B cell (primary cell): ENCODE measurements around the gene PNPLA6. TPM values are rescaled to one million over a fixed set of nuclear protein-coding genes. Genes with fewer than 3 reads are reported as not detected.

Source experiments
- ATAC-seq: fragments of 200-7000 bp; cut with Tn5 transposase; one replicate; pipeline ENCODE4 v1.10.0; 2021; ENCODE audit warnings: low read depth, mild to moderate bottlenecking, moderate number of reproducible peaks, moderate library complexity
- CTCF ChIA-PET: fragments of 350-600 bp; sonication (Branson Sonifier 250); formaldehyde crosslinking; loops from one replicate; lab custom pipeline; 2021; ENCODE audit warnings: antibody characterized with exemption, inconsistent platforms; lab: Charles Lee
- POLR2A ChIA-PET: fragments of 350-600 bp; sonication (Branson Sonifier 250); formaldehyde crosslinking; loops from one replicate; lab custom pipeline; 2021; ENCODE audit warnings: antibody characterized with exemption; lab: Charles Lee
- DNase-seq: peaks from one replicate; pipeline ENCODE4 v3.0.0; 2013
- H2AFZ ChIP-seq: 2 replicates; pipeline ENCODE4 v1.6.1; 2012; ENCODE audit warnings: mild to moderate bottlenecking, low read depth, low read length; ENCODE audit not compliant: insufficient read depth, poor library complexity, severe bottlenecking
- H3K27ac ChIP-seq, 2 donors: 1 replicate in 1 of 2; 2 replicates in 1 of 2; pipeline ENCODE4 v1.5.1; 2012 to 2013; ENCODE audit warnings: low read length in 2 of 2, mild to moderate bottlenecking in 2 of 2, moderate library complexity in 1 of 2
- H3K27me3 ChIP-seq, 4 experiments: fragments of 200-600 bp in 1 of 4; sonication (generic) in 1 of 4; replicated peaks in 1 of 4; 1 replicate in 2 of 4; 2 replicates in 2 of 4; pipeline versions ENCODE4 v1.6.1 to v1.7.0; 2013 to 2016; ENCODE audit warnings: low read length in 3 of 4, mild to moderate bottlenecking in 2 of 4, mixed read lengths in 1 of 4, moderate library complexity in 1 of 4; ENCODE audit not compliant: insufficient read depth in 4 of 4, control insufficient read depth in 3 of 4; ENCODE audit errors: control extremely low read depth in 1 of 4
- H3K36me3 ChIP-seq, 2 experiments: replicated peaks in 1 of 2; 1 replicate in 1 of 2; 2 replicates in 1 of 2; pipeline versions ENCODE4 v1.6.1 to v1.7.1; 2013; ENCODE audit warnings: low read length in 1 of 2; ENCODE audit not compliant: insufficient read depth in 2 of 2, control insufficient read depth in 1 of 2; ENCODE audit errors: control extremely low read depth in 1 of 2, extremely low read depth in 1 of 2
- H3K4me1 ChIP-seq, 2 donors: fragments of 200-600 bp in 1 of 2; sonication (generic) in 1 of 2; 1 replicate in 1 of 2; 2 replicates in 1 of 2; pipeline versions ENCODE4 v1.5.1 to v1.6.1; 2013 to 2017; ENCODE audit warnings: low read length in 2 of 2; ENCODE audit not compliant: control insufficient read depth in 2 of 2, insufficient read depth in 2 of 2
- H3K4me2 ChIP-seq: replicated peaks from 2 replicates; pipeline ENCODE3; 2012; ENCODE audit warnings: mild to moderate bottlenecking, low read depth, low read length; ENCODE audit not compliant: poor library complexity, severe bottlenecking
- H3K4me3 ChIP-seq, 5 experiments: fragments of 200-600 bp in 1 of 5; sonication (generic) in 1 of 5; 1 replicate in 3 of 5; 2 replicates in 2 of 5; pipeline versions ENCODE4 v1.5.1 to v1.7.0; 2011 to 2016; ENCODE audit warnings: low read length in 4 of 5, mild to moderate bottlenecking in 4 of 5, low read depth in 2 of 5, control low read depth in 1 of 5, moderate library complexity in 1 of 5; ENCODE audit not compliant: insufficient read depth in 1 of 5; ENCODE audit errors: control extremely low read depth in 1 of 5, extremely low read depth in 1 of 5
- H3K79me2 ChIP-seq: fragments of 200-600 bp; sonication (generic); one replicate; pipeline ENCODE4 v1.6.0; 2016; ENCODE audit warnings: low read length; ENCODE audit not compliant: control insufficient read depth, insufficient read depth
- H3K9ac ChIP-seq: fragments of 200-600 bp; sonication (generic); 2 replicates; pipeline ENCODE4 v1.6.1; 2017; ENCODE audit warnings: mild to moderate bottlenecking, low read length, moderate library complexity
- H3K9me3 ChIP-seq, 3 donors: one replicate each; pipeline versions ENCODE4 v1.6.1 to v1.7.1; 2013; ENCODE audit warnings: low read length in 2 of 3; ENCODE audit not compliant: control insufficient read depth in 2 of 3, insufficient read depth in 1 of 3; ENCODE audit errors: control extremely low read depth in 1 of 3
- H4K20me1 ChIP-seq: 2 replicates; pipeline ENCODE4 v1.6.0; 2012; ENCODE audit warnings: mild to moderate bottlenecking, low read length; ENCODE audit not compliant: insufficient read depth, control insufficient read depth, poor library complexity, severe bottlenecking
- H3K27ac Mint-ChIP-seq: one replicate; pipeline ENCODE4 v1.8.0; 2021; ENCODE audit warnings: mixed read lengths
- H3K27me3 Mint-ChIP-seq: one replicate; pipeline ENCODE4 v1.8.0; 2021; ENCODE audit warnings: mixed read lengths
- H3K4me1 Mint-ChIP-seq: one replicate; pipeline ENCODE4 v1.8.0; 2021; ENCODE audit warnings: mixed read lengths
- H3K4me3 Mint-ChIP-seq: one replicate; pipeline ENCODE4 v1.8.0; 2021; ENCODE audit warnings: mixed read lengths
- H3K9me3 Mint-ChIP-seq: one replicate; pipeline ENCODE4 v1.8.0; 2022; ENCODE audit warnings: mixed read lengths; ENCODE audit not compliant: insufficient read depth
- EZH2 ChIP-seq: IDR thresholded peaks from 2 replicates; pipeline ENCODE4 v1.6.1; 2012; ENCODE audit warnings: borderline replicate concordance, low read depth, mild to moderate bottlenecking, moderate library complexity, low read length; ENCODE audit not compliant: insufficient read depth, poor library complexity, severe bottlenecking
- WGBS: methylation state at CpG from one replicate; pipeline ENCODE4 v1.1.5; 2013; ENCODE audit warnings: missing lambda C conversion rate; ENCODE audit not compliant: insufficient coverage; 5-methylcytosine and 5-hydroxymethylcytosine counted together
- intact Hi-C: fragments of 100-400 bp; cut with micrococcal nuclease; formaldehyde crosslinking; loops from one replicate; pipeline ENCODE4 v1.10.0; 2022
- polyA plus RNA-seq: library from polyadenylated mRNA; depleted of rRNA; stranded (reverse); fragments of >200 nt; gene quantifications from 2 replicates; pipeline ENCODE4 v1.2.3, GENCODE V29; 2012
- total RNA-seq, 2 donors: library from RNA; stranded (reverse); fragments of 120-200 nt in 1 of 2; gene quantifications; 1 replicate in 1 of 2; 2 replicates in 1 of 2; pipeline versions ENCODE4 v1.2.3 to v1.2.4, GENCODE V29; 2013 to 2022
- TF ChIP-seq, protein P1 (sequence below): fragments of 200-600 bp; IDR thresholded peaks from one replicate; pipeline ENCODE4 v1.8.0; 2022; ENCODE audit warnings: antibody characterized with exemption, mild to moderate bottlenecking

PNPLA6 gene
- total and polyA plus RNA-seq, 2 donors (not counting 1 experiment from before 2014, with no cell fraction given) = 102 to 149 TPM

DNA sequence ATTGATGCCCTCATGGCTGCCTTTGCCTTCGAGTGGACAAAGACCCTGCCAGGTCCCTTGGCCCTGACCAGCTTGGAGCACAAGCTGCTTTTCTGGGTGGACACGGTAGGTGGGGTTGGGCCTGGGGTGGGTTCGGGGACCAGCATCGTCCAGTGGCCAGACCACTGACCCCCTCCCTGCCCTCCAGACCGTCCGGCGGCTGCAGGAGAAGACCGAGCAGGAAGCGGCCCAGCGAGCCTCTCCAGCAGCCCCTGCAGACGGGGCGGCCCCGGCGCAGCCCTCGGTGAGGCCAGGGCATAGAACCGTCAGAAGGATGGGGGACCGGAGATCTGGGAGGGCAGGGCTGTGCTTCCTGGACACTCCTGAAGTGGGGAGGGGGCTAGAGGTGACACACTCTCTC is 70.8 kb downstream of the PNPLA6 start:
- Mint-ChIP-seq H3K27ac (no peak overlapping the region), H3K9me3 (no peaks in the 10 kb centered on the region), H3K4me3 (no peak overlapping the region), H3K4me1 (no peaks in the 10 kb centered on the region), H3K27me3 (peaks cover 14% of the 10 kb centered on the region)
- WGBS = 97% methylated on average over 16 of the region's 17 CpGs
- Histone ChIP-seq H3K36me3 (no peaks in the 10 kb centered on the region), H3K9me3 (peaks cover 0 to 9% (median 0%) of the 10 kb centered on the region in 3 donors), H4K20me1 (no peaks in the 10 kb centered on the region), H3K27ac (no peak overlapping the region), H3K4me1 (no peaks in the 10 kb centered on the region), H3K9ac (no peak overlapping the region), H3K79me2 (no peaks in the 10 kb centered on the region), H3K27me3 (peaks cover 0 to 23% (median 0%) of the 10 kb centered on the region in 4 experiments), H2AFZ (no peak overlapping the region), H3K4me2 (no peak overlapping the region), H3K4me3 (no peak overlapping the region)
- ChIA-PET CTCF (no interaction called here), POLR2A (interaction anchor here (0.5 to 0.7 kb wide), 2 partner anchors 466 to 1290 kb away, joined by 3 to 5 read pairs; no protein-coding TSS in a partner anchor)
- DNase-seq (peak; percentile 16), ATAC-seq (no peak)
- intact Hi-C loops = no loop called here
- TF ChIP-seq, protein P1, sequence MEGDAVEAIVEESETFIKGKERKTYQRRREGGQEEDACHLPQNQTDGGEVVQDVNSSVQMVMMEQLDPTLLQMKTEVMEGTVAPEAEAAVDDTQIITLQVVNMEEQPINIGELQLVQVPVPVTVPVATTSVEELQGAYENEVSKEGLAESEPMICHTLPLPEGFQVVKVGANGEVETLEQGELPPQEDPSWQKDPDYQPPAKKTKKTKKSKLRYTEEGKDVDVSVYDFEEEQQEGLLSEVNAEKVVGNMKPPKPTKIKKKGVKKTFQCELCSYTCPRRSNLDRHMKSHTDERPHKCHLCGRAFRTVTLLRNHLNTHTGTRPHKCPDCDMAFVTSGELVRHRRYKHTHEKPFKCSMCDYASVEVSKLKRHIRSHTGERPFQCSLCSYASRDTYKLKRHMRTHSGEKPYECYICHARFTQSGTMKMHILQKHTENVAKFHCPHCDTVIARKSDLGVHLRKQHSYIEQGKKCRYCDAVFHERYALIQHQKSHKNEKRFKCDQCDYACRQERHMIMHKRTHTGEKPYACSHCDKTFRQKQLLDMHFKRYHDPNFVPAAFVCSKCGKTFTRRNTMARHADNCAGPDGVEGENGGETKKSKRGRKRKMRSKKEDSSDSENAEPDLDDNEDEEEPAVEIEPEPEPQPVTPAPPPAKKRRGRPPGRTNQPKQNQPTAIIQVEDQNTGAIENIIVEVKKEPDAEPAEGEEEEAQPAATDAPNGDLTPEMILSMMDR = no peak

DNA sequence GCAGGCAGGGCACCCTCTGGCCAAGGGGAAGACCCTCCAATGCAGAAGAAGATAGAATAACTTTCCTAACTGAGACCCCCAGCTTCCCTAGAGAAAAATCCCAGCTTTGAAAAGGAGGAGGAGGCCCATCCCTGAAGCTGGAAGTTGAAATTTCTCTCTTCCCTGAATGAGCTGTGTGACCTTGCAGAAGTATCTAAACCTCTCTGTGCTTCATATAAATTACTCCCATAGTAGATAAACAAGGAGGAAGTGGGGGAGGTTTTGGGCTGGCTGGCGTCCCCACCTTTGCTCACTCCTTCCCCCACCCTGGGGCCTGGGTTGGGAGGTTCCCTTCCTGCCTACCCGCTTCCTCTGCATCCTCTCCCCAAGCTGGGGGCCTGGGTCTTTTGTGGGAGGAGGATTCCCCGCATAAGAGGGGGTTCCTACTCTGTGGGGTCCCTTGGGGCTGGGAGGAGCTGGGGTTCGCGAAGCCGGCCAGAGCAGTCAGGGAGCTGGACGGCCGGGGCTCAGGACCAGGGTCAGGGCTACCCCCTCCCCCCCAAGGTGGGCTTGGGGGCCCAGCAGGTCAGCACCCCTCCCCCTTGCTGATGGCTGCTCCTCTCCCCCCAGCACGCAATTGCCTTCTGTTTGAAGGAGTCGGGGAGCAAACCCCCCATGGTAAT is 71.8 kb downstream of the PNPLA6 start:
- Mint-ChIP-seq H3K27me3 (peaks cover 9% of the 10 kb centered on the region), H3K4me3 (no peak overlapping the region), H3K4me1 (no peaks in the 10 kb centered on the region), H3K27ac (no peak overlapping the region), H3K9me3 (no peaks in the 10 kb centered on the region)
- Histone ChIP-seq H3K4me3 (no peak overlapping the region), H3K27ac (no peak overlapping the region), H4K20me1 (no peaks in the 10 kb centered on the region), H3K79me2 (no peaks in the 10 kb centered on the region), H2AFZ (no peak overlapping the region), H3K9me3 (peaks cover 0 to 12% (median 0%) of the 10 kb centered on the region in 3 donors), H3K4me1 (no peaks in the 10 kb centered on the region), H3K36me3 (no peaks in the 10 kb centered on the region), H3K4me2 (no peak overlapping the region), H3K9ac (no peak overlapping the region), H3K27me3 (peaks cover 0 to 23% (median 0%) of the 10 kb centered on the region in 4 experiments)
- ChIA-PET CTCF (no interaction called here), POLR2A (no interaction called here)
- ATAC-seq = no peak
- no peak for DNase-seq
- TF ChIP-seq, protein P1 = no peak
- no peak for TF ChIP-seq EZH2
- intact Hi-C loops = no loop called here
- WGBS = 100% methylated on average over 5 of the region's 10 CpGs
